Left lung (tissue), 10 donors: ENCODE results near the gene CACNA2D3. TPM values are rescaled to one million over a fixed set of nuclear protein-coding genes. Genes with fewer than 3 reads are reported as not detected.

Experiments
- ATAC-seq: fragments of 200-7000 bp; cut with Tn5 transposase; one replicate; pipeline ENCODE4 v1.9.1; 2020; ENCODE audit warnings: moderate library complexity
- DNase-seq, 4 donors: peaks; one replicate each; pipeline ENCODE4 v3.0.0-alpha.2; 2013 to 2020
- H3K27ac ChIP-seq, 2 donors: fragments of 200-600 bp; sonication (generic) in 1 of 2; one replicate each; pipeline versions ENCODE4 v1.5.0 to v1.8.0; 2020 to 2021
- H3K27me3 ChIP-seq, 2 donors: fragments of 200-600 bp; sonication (generic) in 1 of 2; one replicate each; pipeline versions ENCODE4 v1.5.0 to v1.8.0; 2020 to 2021
- H3K36me3 ChIP-seq, 2 donors: fragments of 200-600 bp; sonication (generic) in 1 of 2; one replicate each; pipeline versions ENCODE4 v1.5.0 to v1.8.0; 2020 to 2021
- H3K4me1 ChIP-seq, 2 donors: fragments of 200-600 bp; one replicate each; pipeline ENCODE4 v1.8.0; 2021
- H3K4me3 ChIP-seq, 2 donors: fragments of 200-600 bp; sonication (generic) in 1 of 2; one replicate each; pipeline versions ENCODE4 v1.5.0 to v1.8.0; 2020 to 2021; ENCODE audit warnings: mild to moderate bottlenecking in 1 of 2
- H3K9me3 ChIP-seq, 2 donors: fragments of 200-600 bp; sonication (generic) in 1 of 2; one replicate each; pipeline versions ENCODE4 v1.5.0 to v1.8.0; 2020 to 2021
- intact Hi-C, 2 donors: fragments of 100-400 bp; cut with DNase I; formaldehyde crosslinking; loops; one replicate each; pipeline versions ENCODE4 v1.11.2 to v1.14.2; 2022
- polyA plus RNA-seq, 6 donors: library from polyadenylated mRNA; unstranded; fragments of 120-200 nt; gene quantifications; one replicate each; pipeline ENCODE4 v1.2.1, GENCODE V29; 2013; ENCODE audit not compliant: insufficient read length in 6 of 6
- total RNA-seq, 2 donors: library from RNA; stranded (reverse); fragmentation: NEBNext Ultra II Directional; extraction: Animal tissue kit (Norgen Biotek cat#: 25700); gene quantifications; one replicate each; pipeline ENCODE4 v1.2.1, GENCODE V29; 2021
- TF ChIP-seq, protein P1 (sequence below), 2 donors: fragments of 200-600 bp; sonication (generic) in 1 of 2; IDR thresholded peaks; one replicate each; pipeline versions ENCODE4 v1.5.0 to v1.8.0; 2021; ENCODE audit warnings: antibody characterized with exemption in 2 of 2
- donor health status: DM: no; HTN: yes; CAD: no.
- donor health status: DM: no; HTN: no; CAD: no.

Gene CACNA2D3
- total and polyA plus RNA-seq, 8 donors = 1.1 to 2.7 (median 1.5) TPM

DNA sequence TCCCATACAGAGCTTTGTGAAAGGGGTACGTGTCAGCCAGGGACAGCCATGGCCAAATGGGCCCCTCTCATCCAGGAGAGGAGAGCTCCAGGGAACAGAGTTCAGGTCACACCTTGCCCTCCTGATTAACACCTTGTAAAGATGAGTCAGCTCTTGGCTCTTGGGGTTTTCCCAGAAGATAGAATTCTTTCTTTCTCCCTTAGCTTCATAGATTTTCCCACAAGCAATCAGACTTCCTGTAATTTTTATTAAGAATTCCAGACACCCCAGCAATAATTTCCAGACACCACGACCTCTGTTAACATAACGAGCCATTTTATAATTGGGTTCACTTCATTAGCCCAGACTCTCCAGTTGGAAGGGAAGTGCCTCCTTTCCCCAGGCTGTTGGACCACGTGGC lies 719.1 kb downstream of the CACNA2D3 start:
- DNase-seq (no peak), ATAC-seq (no peak)
- H3K36me3 ChIP-seq = no peaks in the 10 kb centered on the region
- no peaks in the 10 kb centered on the region for H3K9me3 ChIP-seq
- H3K27ac ChIP-seq = no peak overlapping the region
- no peaks in the 10 kb centered on the region for H3K4me1 ChIP-seq
- intact Hi-C loops = no loop called here
- TF ChIP-seq, protein P1, sequence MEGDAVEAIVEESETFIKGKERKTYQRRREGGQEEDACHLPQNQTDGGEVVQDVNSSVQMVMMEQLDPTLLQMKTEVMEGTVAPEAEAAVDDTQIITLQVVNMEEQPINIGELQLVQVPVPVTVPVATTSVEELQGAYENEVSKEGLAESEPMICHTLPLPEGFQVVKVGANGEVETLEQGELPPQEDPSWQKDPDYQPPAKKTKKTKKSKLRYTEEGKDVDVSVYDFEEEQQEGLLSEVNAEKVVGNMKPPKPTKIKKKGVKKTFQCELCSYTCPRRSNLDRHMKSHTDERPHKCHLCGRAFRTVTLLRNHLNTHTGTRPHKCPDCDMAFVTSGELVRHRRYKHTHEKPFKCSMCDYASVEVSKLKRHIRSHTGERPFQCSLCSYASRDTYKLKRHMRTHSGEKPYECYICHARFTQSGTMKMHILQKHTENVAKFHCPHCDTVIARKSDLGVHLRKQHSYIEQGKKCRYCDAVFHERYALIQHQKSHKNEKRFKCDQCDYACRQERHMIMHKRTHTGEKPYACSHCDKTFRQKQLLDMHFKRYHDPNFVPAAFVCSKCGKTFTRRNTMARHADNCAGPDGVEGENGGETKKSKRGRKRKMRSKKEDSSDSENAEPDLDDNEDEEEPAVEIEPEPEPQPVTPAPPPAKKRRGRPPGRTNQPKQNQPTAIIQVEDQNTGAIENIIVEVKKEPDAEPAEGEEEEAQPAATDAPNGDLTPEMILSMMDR (IDR thresholded peaks at IDR 0.05) = no peak
- H3K27me3 ChIP-seq = no peaks in the 10 kb centered on the region
- H3K4me3 ChIP-seq = no peak overlapping the region

DNA sequence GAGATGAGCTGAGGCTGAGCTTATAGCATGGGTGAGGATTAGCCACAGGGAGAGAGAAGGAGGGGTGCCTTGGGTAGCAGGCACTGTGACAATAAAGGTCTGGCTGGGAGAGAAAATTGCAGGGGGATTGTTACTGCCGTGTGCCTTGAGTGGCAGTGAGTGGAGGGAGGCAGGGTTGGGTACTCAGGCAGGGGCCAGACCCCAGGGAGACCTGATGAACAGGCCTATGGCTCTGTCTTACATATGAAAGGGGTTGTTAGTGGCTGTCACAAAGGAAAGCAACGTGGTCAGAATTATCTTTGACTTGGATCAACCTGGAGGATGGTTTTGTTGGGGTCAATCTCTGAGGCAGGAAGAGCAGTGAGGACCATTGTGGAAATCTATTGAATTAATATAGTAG lies 721.0 kb downstream of the CACNA2D3 start:
- intact Hi-C loops = no loop called here
- DNase-seq = no peak
- Histone ChIP-seq H3K4me3 (no peak overlapping the region), H3K9me3 (no peaks in the 10 kb centered on the region), H3K27me3 (no peaks in the 10 kb centered on the region), H3K27ac (no peak overlapping the region), H3K4me1 (no peaks in the 10 kb centered on the region), H3K36me3 (no peaks in the 10 kb centered on the region)
- TF ChIP-seq, protein P1 (IDR thresholded peaks at IDR 0.05) = no peak
- no peak for ATAC-seq

DNA sequence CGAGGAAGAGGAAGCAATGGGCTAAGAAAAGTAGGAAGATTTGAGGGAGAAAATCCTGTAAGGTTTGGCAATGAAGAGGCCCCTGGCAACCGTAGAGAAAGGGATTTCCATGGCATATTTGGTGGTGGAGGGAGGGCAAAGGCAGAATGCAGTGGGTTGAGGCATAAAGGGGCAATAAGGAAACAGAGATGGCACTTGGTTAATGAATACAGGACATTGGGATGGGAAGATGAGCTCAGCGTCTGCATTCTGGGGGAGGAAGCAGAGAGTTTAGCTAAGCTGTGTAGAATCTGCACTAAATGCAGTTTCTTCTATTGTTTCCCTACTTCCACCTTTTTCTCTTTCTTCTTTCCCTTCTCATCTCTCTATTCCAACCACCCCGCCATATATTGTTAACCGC lies 721.9 kb downstream of the CACNA2D3 start:
- Histone ChIP-seq H3K27me3 (no peaks in the 10 kb centered on the region), H3K9me3 (no peaks in the 10 kb centered on the region), H3K4me1 (no peaks in the 10 kb centered on the region), H3K36me3 (no peaks in the 10 kb centered on the region), H3K27ac (no peak overlapping the region), H3K4me3 (no peak overlapping the region)
- DNase-seq = no peak
- ATAC-seq = no peak
- TF ChIP-seq, protein P1 (IDR thresholded peaks at IDR 0.05) = no peak
- intact Hi-C loops = no loop called here

DNA sequence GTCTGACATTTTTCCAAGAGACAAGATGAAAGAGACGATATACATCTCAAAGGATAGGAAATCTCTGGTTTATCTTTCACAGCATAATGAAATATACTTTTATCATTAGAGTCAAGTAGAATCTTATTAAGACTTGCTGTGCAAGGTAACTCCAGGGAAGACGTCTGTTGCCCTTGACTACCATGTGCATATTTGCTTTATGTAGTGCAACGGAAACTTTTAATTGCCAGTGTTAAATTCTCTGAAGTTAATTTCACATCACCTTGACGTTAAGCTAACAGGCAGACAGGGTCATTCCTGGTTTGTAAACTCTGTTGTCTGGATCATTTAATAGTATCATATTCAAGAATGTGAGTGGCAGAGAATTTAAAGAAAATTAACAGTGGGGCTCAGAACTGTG lies 722.7 kb downstream of the CACNA2D3 start:
- intact Hi-C loops = no loop called here
- Histone ChIP-seq H3K4me1 (no peaks in the 10 kb centered on the region), H3K9me3 (no peaks in the 10 kb centered on the region), H3K27ac (no peak overlapping the region), H3K4me3 (no peak overlapping the region), H3K27me3 (no peaks in the 10 kb centered on the region), H3K36me3 (no peaks in the 10 kb centered on the region)
- DNase-seq = no peak
- no peak for ATAC-seq
- TF ChIP-seq, protein P1 (IDR thresholded peaks at IDR 0.05) = no peak

DNA sequence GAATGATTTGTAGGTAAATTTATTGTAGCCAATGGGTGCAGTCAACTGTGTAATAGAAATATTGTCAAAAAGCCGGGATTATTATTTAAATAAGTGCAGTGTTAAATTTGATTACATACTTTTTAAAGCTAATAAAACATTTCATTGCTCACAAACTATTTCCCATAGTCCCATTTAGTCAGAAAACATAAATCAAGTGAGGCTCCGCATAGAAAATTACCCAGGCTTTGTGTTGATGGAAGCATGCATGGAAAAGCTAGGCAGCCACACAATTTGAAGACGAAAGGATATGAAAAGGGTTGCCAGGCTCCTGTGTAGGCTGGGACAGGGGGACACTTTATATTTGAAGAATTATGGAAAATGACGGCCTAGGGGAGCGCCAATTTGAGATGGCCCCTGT lies 723.2 kb downstream of the CACNA2D3 start:
- no peak overlapping the region for H3K4me3 ChIP-seq
- H3K27me3 ChIP-seq = no peaks in the 10 kb centered on the region
- H3K36me3 ChIP-seq = no peaks in the 10 kb centered on the region
- no peaks in the 10 kb centered on the region for H3K4me1 ChIP-seq
- ATAC-seq = no peak
- DNase-seq = no peak
- intact Hi-C loops = no loop called here
- H3K9me3 ChIP-seq = no peaks in the 10 kb centered on the region
- no peak overlapping the region for H3K27ac ChIP-seq
- TF ChIP-seq, protein P1 (IDR thresholded peaks at IDR 0.05) = no peak
